ENCODE measurements around the gene CBFA2T2.

CBFA2T2 gene

GRCh38 chr20:33657704-33658095 is 167.8 kb downstream of the CBFA2T2 start:
- FAIRE-seq (no peak), DNase-seq (ENCODE audit: insufficient read length, low spot score) (no peak)
- TF ChIP-seq CTCF (IDR thresholded peaks at IDR 0.05; ENCODE audit: insufficient read depth, missing control alignments), result no peak

- DNase-seq (ENCODE audit: insufficient read length, low spot score) (no peak), FAIRE-seq (no peak)
- no peak for TF ChIP-seq CTCF (IDR thresholded peaks at IDR 0.05; ENCODE audit: insufficient read depth, missing control alignments)
Measured at GRCh38 chr20:33658510-33658909, 168.6 kb downstream of the CBFA2T2 start.

GRCh38 chr20:33658929-33659328 is 169.0 kb downstream of the CBFA2T2 start:
- DNase-seq (ENCODE audit: insufficient read length, low spot score), result no peak
- FAIRE-seq, result no peak
- no peak for TF ChIP-seq CTCF (IDR thresholded peaks at IDR 0.05; ENCODE audit: insufficient read depth, missing control alignments)

- no peak for DNase-seq (ENCODE audit: insufficient read length, low spot score)
- no peak for FAIRE-seq
- no peak for TF ChIP-seq CTCF (IDR thresholded peaks at IDR 0.05; ENCODE audit: insufficient read depth, missing control alignments)
Measured at GRCh38 chr20:33659341-33660034, 169.6 kb downstream of the CBFA2T2 start.

GRCh38 chr20:33660035-33660684 is 170.3 kb downstream of the CBFA2T2 start:
- no peak for TF ChIP-seq CTCF (IDR thresholded peaks at IDR 0.05; ENCODE audit: insufficient read depth, missing control alignments)
- no peak for DNase-seq (ENCODE audit: insufficient read length, low spot score)
- no peak for FAIRE-seq

GRCh38 chr20:33660685-33661058 is 170.8 kb downstream of the CBFA2T2 start:
- DNase-seq (ENCODE audit: insufficient read length, low spot score), result no peak
- no peak for FAIRE-seq
- no peak for TF ChIP-seq CTCF (IDR thresholded peaks at IDR 0.05; ENCODE audit: insufficient read depth, missing control alignments)

GRCh38 chr20:33662172-33662571 is 172.3 kb downstream of the CBFA2T2 start, which contains the start of gene C20orf144:
Gene C20orf144, plus strand, starts transcription at chr20:33662327. Its CDS starts 19 bp downstream, at chr20:33662346.
- FAIRE-seq, result no peak

More at GRCh38 chr20:33662172-33662571, 172.3 kb downstream of the CBFA2T2 start, which contains the start of gene C20orf144:
- TF ChIP-seq CTCF (IDR thresholded peaks at IDR 0.05; ENCODE audit: insufficient read depth, missing control alignments), result no peak
- DNase-seq (ENCODE audit: insufficient read length, low spot score), result no peak
